AG04450 (cell line): ENCODE data around the gene NEMP1. TPM values are rescaled to one million over a fixed set of nuclear protein-coding genes. Genes with fewer than 3 reads are reported as not detected.

ENCODE experiments used
- CTCF ChIA-PET: fragments of 300-600, 350-600 bp; formaldehyde crosslinking; extraction: SDS; loops from one replicate; lab custom pipeline; 2022; ENCODE audit warnings: antibody characterized with exemption, inconsistent platforms; lab: Charles Lee
- POLR2A ChIA-PET: fragments of 350-600 bp; formaldehyde crosslinking; extraction: SDS; loops from one replicate; lab custom pipeline; 2021; ENCODE audit warnings: antibody characterized with exemption, inconsistent platforms; lab: Yijun Ruan, JAX
- DNase-seq: peaks from one replicate; pipeline ENCODE4 v3.0.0-alpha.2; 2011; ENCODE audit warnings: low read depth, low spot score
- H3K27ac ChIP-seq: one replicate; pipeline ENCODE4 v1.5.1; 2012; ENCODE audit warnings: low read depth, low read length, control low read depth
- H3K27me3 ChIP-seq: one replicate; pipeline ENCODE4 v1.6.0; 2012; ENCODE audit warnings: low read length; ENCODE audit not compliant: control insufficient read depth, insufficient read depth
- H3K4me3 ChIP-seq: 2 replicates; pipeline ENCODE4 v1.5.1; 2011; ENCODE audit warnings: mild to moderate bottlenecking, low read depth, low read length, control low read depth
- H3K9me3 ChIP-seq: 2 replicates; pipeline ENCODE4 v1.5.1; 2012; ENCODE audit warnings: low read length; ENCODE audit not compliant: control insufficient read depth, insufficient read depth
- polyA plus RNA-seq: library from polyadenylated mRNA; depleted of rRNA; stranded (reverse); fragments of >200 nt; gene quantifications from 2 replicates; pipeline ENCODE4 v1.2.3, GENCODE V29; 2011
- TF ChIP-seq, protein P1 (sequence below): IDR thresholded peaks from 2 replicates; pipeline ENCODE4 v1.5.1; 2011; ENCODE audit warnings: low read depth, low read length, control low read depth, inconsistent platforms

The NEMP1 gene
- polyA plus RNA-seq, 1 experiment: 11.9 TPM

DNA sequence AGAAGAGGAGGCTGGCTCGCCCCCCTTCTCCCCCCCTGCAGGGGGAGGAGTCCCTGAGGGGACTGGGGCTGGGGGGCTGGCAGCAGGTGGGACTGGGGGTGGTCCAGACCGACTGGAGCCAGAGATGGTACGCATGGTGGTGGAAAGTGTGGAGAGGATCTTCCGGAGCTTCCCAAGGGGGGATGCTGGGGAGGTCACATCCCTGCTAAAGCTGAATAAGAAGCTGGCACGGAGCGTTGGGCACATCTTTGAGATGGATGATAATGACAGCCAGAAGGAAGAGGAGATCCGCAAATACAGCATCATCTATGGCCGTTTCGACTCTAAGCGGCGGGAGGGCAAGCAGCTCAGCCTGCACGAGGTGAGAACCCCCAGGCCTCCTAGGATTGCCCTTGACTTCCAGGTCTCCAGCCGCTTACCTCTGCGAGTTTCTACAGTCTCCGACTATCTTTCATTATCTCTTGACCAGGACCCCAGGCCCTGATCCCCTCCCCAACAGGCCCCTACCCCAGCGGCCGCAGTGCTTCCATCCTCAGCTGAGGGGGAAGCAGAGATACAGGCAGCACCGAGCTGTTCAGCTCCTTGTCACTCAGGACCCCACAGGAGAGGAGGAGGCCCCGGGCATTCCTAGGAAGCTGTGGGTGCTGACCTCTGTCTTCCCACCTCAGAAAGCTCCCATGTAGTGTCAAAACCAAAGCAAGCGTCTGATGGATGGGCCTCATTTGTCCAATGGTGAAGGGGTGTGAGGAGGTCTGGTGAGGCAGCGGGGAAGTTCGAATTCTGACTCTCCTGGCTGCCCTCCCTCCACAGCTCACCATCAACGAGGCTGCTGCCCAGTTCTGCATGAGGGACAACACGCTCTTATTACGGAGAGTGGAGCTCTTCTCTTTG lies 13.3 kb upstream of the NEMP1 start:
- CTCF ChIA-PET: interaction anchor here (0.7 to 3.4 kb wide), 9 partner anchors 10 to 95 kb away, joined by 3 to 27 read pairs (median 4); partner anchors contain the start of gene STAT6
- peak overlapping the region; percentile 21 for H3K27ac ChIP-seq
- H3K4me3 ChIP-seq: peak overlapping the region; percentile 74
- no peak for DNase-seq
- POLR2A ChIA-PET: interaction anchor here (0.5 to 13.0 kb wide), 5 partner anchors 16 to 122 kb away, joined by 3 to 258 read pairs (median 3); partner anchors contain the start of gene STAT6
- TF ChIP-seq, protein P1, sequence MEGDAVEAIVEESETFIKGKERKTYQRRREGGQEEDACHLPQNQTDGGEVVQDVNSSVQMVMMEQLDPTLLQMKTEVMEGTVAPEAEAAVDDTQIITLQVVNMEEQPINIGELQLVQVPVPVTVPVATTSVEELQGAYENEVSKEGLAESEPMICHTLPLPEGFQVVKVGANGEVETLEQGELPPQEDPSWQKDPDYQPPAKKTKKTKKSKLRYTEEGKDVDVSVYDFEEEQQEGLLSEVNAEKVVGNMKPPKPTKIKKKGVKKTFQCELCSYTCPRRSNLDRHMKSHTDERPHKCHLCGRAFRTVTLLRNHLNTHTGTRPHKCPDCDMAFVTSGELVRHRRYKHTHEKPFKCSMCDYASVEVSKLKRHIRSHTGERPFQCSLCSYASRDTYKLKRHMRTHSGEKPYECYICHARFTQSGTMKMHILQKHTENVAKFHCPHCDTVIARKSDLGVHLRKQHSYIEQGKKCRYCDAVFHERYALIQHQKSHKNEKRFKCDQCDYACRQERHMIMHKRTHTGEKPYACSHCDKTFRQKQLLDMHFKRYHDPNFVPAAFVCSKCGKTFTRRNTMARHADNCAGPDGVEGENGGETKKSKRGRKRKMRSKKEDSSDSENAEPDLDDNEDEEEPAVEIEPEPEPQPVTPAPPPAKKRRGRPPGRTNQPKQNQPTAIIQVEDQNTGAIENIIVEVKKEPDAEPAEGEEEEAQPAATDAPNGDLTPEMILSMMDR: no peak
- H3K9me3 ChIP-seq: no peaks in the 10 kb centered on the region; the same call in 1 of the 2 replicates
- no peaks in the 10 kb centered on the region for H3K27me3 ChIP-seq

DNA sequence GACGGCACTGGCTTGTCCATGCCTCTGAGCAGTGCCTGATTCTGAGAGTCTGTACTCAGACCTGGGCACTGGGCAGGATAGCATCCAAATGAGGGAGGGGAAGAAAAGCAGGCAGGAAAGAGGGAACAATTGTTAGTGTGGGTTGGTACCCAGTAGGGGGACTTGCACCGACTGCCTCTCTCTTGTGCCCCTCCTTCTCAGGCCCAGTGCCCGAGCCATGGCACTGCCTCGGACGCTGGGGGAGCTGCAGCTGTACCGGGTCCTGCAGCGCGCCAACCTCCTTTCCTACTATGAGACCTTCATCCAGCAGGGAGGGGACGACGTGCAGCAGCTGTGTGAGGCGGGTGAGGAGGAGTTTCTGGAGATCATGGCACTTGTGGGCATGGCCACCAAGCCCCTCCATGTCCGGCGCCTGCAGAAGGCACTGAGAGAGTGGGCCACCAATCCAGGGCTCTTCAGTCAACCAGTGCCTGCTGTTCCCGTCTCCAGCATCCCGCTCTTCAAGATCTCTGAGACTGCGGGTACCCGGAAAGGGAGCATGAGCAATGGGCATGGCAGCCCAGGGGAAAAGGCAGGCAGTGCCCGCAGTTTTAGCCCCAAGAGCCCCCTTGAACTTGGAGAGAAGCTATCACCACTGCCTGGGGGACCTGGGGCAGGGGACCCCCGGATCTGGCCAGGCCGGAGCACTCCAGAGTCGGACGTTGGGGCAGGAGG lies 12.5 kb upstream of the NEMP1 start:
- Histone ChIP-seq H3K4me3 (peak overlapping the region; percentile 74), H3K27ac (peak overlapping the region; percentile 31), H3K27me3 (no peaks in the 10 kb centered on the region), H3K9me3 (no peaks in the 10 kb centered on the region; the same call in 1 of the 2 replicates)
- DNase-seq: no peak
- ChIA-PET POLR2A (interaction anchor here (0.6 to 13.0 kb wide), 3 partner anchors 10 to 22 kb away, joined by 3 to 258 read pairs (median 7); partner anchors contain the start of gene STAT6), CTCF (interaction anchor here (0.6 to 3.4 kb wide), 6 partner anchors 12 to 152 kb away, joined by 3 to 27 read pairs (median 4); no protein-coding TSS in a partner anchor)
- TF ChIP-seq, protein P1: peak; percentile 19; the same call in 1 of the 2 replicates

DNA sequence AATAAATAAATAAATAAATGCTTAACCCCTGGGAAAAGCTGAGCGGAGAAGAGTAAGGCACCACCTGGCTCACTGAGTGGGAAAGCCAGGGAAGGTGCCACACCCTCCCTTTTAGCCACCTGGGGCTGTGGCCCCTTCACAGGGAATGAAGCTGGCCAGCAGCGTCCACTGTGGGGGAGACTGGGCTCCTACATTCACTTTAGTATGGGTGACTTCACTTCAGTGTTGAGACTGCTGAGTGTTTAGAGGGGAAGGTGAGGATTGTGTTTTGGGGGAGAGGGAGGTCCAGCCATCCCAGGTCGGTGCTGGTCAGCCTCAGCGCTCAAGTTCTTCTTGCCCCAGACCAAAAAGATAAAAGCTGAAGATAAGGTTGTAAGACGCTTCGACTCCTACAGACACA lies 11.9 kb upstream of the NEMP1 start:
- H3K9me3 ChIP-seq: no peaks in the 10 kb centered on the region; the same call in 1 of the 2 replicates
- ChIA-PET POLR2A (interaction anchor here (0.6 to 13.0 kb wide), 4 partner anchors 11 to 18 kb away, joined by 5 to 258 read pairs (median 6); partner anchors contain the start of genes NEMP1 and STAT6), CTCF (interaction anchor here (0.6 to 2.3 kb wide), 3 partner anchors 33 to 153 kb away, joined by 3 to 9 read pairs (median 5); no protein-coding TSS in a partner anchor)
- DNase-seq: no peak
- H3K27me3 ChIP-seq: no peaks in the 10 kb centered on the region
- peak overlapping the region; percentile 47 for H3K27ac ChIP-seq
- peak overlapping the region; percentile 74 for H3K4me3 ChIP-seq
- TF ChIP-seq, protein P1: no peak

DNA sequence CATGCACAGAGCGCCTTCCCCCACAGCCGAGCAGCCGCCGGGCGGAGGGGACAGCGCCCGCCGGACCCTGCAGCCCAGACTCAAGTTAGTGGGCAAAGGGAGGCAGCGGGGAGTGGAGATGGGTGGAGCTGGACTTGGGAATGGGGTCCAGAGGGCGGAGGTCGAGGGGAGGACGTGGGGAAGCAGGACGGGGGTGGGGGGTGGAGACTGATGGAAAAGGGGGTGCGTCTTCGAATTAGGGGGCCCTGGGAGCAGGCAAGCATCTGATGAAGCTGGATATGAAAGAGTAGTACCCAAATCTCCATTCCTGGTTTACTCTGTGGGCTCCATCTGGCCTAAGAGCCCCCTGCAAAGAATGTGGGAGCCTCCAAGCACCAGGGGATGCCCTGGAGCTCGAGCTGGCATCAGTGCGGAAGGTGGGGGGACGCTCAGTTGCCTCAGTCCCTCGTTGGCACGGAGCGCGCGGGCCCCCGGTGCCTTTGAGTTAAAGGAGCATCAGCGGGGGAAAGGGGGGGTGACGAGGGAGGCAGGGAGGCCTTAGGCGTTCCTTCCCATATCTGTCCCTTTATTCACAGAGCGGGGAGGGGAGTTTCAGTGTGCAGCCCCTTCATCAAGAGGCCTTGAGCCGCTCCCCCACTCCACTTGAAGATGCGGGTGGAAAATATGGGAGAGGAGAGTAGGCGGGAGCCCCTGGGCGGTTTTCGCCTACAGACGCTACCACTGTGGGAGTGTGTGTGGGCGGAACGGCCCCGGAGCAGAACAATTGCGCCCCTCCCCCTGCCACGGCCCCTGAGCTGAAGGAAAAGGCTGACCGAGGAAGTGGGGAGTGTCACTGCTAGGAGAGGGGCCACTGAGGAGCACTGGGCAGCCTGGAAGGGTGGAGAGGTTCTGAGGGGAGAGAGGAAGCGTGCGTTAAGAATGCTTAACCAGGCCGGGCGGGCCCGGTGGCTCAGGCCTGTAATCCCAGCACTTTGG lies 11.0 kb upstream of the NEMP1 start:
- no peak for DNase-seq
- POLR2A ChIA-PET: interaction anchor here (1.0 to 13.0 kb wide), 6 partner anchors 10 to 35 kb away, joined by 4 to 258 read pairs (median 6); partner anchors contain the start of genes NEMP1 and STAT6
- H3K27me3 ChIP-seq: no peaks in the 10 kb centered on the region
- TF ChIP-seq, protein P1: no peak
- peak overlapping the region; percentile 65 for H3K27ac ChIP-seq
- H3K4me3 ChIP-seq: peak overlapping the region; percentile 74
- CTCF ChIA-PET: interaction anchor here (0.6 to 1.9 kb wide), 3 partner anchors 18 to 83 kb away, joined by 3 to 6 read pairs (median 4); no protein-coding TSS in a partner anchor
- H3K9me3 ChIP-seq: no peaks in the 10 kb centered on the region; the same call in 1 of the 2 replicates
